Central memory CD8-positive, alpha-beta T cell (primary cell): Measurements from ENCODE around the gene IRF4.

Source experiments
- ATAC-seq: fragments of 150-1000 bp; cut with Tn5 transposase; replicated peaks from 2 replicates; pipeline ENCODE4 v1.10.0; 2022; ENCODE audit warnings: mild to moderate bottlenecking, moderate FRiP score, moderate number of reproducible peaks; ENCODE audit not compliant: poor library complexity, severe bottlenecking; ENCODE audit errors: extremely low read depth
- DNase-seq, 2 donors: peaks; one replicate each; pipeline ENCODE4 v3.0.0; 2021; ENCODE audit warnings: low spot score in 2 of 2
- H3K27ac Mint-ChIP-seq: one replicate; pipeline ENCODE4 v1.8.0; 2022; ENCODE audit warnings: low read depth, mild to moderate bottlenecking, moderate library complexity, mixed read lengths
- H3K27me3 Mint-ChIP-seq: one replicate; pipeline ENCODE4 v1.8.0; 2022; ENCODE audit warnings: mixed read lengths
- H3K36me3 Mint-ChIP-seq: one replicate; pipeline ENCODE4 v1.8.0; 2022; ENCODE audit warnings: mild to moderate bottlenecking, moderate library complexity, mixed read lengths; ENCODE audit not compliant: insufficient read depth
- H3K4me1 Mint-ChIP-seq: one replicate; pipeline ENCODE4 v1.8.0; 2022; ENCODE audit warnings: mixed read lengths
- H3K4me3 Mint-ChIP-seq: one replicate; pipeline ENCODE4 v1.8.0; 2022; ENCODE audit warnings: mild to moderate bottlenecking, moderate library complexity, mixed read lengths
- H3K9me3 Mint-ChIP-seq: one replicate; pipeline ENCODE4 v1.8.0; 2022; ENCODE audit warnings: mixed read lengths

Gene IRF4

DNA sequence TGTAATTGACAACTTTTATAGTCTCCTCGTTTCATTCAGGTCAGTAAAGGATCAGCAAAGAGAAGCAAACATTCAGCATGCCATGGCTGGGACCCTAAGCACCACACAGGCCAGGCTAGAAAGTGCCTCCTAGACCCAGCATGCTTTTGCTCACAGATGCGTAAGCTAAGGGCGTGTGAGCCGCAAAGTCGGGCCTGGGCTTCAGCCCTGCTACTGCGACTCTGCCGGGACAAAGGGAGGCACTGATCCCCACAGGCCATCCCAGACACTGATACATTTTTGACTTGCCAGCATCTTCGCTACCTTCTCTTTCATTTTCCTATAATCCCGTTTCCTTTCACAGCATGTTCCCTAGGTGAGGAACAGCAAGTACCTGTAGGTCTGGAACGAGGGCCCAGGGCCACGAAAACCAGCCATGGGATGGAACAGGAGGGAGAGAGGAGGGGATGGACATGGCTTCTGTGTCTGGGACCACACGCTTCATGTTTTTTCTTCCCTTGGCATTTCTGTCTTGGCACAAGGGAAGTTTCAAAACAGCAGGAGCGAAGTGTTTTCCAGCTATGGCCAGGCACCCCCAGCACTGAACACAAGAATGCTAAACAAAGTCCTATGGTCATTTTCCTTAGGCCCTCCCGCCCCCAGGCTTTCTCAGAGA, 42.6 kb downstream of the IRF4 start:
- no peaks in the 10 kb centered on the region for H3K36me3 Mint-ChIP-seq
- no peaks in the 10 kb centered on the region for H3K9me3 Mint-ChIP-seq
- H3K4me3 Mint-ChIP-seq, result no peak overlapping the region
- ATAC-seq, result no peak
- peaks cover 34% of the 10 kb centered on the region for H3K4me1 Mint-ChIP-seq
- no peak for DNase-seq
- no peaks in the 10 kb centered on the region for H3K27me3 Mint-ChIP-seq
- peak overlapping the region; percentile 51 for H3K27ac Mint-ChIP-seq

DNA sequence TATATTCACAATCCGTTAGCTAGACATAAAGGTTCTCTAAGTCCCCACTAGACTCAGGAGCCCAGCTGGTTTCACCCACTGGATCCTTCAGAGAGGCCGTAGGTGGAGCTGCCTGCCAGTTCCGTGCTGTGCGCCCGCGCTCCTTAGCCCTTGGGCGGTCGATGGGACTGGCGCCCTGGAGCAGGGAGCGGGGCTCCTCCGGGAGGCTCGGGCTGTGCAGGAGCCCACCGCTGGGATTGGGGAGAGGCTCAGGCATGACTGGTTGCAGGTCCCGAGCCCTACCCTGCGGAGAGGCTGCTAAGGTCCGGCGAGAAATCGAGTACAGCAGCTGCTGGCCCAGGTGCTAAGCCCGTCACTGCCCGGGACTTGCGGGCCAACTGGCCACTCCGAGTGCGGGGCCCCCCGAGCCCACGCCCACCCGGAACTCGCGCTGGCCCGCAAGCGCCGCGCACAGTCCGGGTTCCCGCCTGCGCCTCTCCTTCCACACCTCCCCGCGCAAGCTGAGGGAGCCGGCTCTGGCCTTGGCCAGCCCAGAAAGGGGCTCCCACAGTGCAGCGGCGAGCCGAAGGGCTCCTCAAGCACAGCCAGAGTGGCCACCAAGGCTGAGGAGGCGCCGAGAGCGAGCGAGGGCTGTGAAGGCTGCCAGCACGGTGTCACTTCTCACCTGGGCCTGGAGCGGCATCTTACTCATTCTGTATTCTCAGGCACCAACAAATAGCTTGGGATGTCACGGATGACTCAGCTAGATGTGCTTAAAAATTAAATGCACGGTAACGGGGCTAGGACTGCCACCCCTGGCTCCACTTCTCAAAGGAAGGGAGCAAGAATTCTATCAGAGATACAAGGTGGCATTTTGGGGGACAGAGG, 44.1 kb downstream of the IRF4 start:
- Mint-ChIP-seq H3K4me3 (no peak overlapping the region), H3K36me3 (no peaks in the 10 kb centered on the region), H3K27ac (no peak overlapping the region), H3K9me3 (no peaks in the 10 kb centered on the region), H3K4me1 (peaks cover 26% of the 10 kb centered on the region), H3K27me3 (no peaks in the 10 kb centered on the region)
- ATAC-seq (no peak), DNase-seq (no peak)

DNA sequence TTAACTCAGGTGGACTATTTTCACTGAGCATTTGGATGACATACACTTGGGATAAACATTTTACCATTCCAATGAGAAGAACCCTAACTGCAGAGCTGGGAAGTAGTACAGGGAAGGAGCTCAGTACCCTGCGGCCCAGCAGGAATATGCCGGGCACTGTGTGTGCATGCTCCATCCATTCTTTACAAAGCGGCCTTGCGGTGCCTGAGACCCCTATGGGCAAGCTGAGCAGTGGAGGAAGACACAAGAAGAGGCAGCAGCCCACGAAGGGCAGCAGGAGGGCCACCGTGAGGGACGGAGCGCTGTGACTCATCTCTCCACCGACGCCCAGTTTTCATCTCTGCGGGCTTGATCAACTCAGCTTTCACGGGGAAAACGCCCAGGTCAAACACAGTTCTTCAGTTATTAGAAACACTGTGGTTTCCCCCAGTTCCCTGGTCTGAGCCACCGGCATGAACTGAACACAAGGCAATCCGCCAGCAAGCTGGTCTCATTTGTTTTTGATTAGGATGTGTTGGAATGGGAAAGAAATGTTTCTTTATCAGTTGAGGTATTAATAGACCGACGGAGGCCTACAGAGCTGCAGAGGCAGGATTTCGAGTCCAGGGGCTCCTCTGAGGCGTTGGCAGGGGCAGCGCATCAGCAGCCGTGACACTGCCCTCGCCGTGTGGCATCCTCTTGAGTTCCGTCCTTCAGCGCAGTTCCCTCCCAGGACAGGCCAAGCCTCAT, 44.9 kb downstream of the IRF4 start:
- Mint-ChIP-seq H3K4me1 (peaks cover 21% of the 10 kb centered on the region), H3K9me3 (no peaks in the 10 kb centered on the region), H3K36me3 (no peaks in the 10 kb centered on the region), H3K27ac (no peak overlapping the region), H3K27me3 (no peaks in the 10 kb centered on the region), H3K4me3 (no peak overlapping the region)
- ATAC-seq (no peak), DNase-seq (no peak)

DNA sequence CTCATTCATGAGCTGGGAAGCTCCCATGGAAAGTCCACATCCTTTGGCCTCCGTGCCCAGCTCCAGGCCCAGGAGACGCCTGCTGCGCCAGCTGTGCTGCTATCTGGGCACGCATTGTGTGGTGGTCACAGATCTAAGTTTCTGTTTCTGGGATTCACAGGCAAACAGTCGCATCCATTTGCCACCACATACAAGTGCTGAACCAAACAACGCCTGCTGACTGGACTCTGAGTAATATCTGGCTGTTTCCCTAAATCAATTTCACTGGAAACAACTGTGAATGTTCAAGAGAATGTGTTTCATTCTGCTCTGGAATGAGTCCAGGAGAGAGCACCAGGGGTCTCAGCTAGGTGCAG, 45.5 kb downstream of the IRF4 start:
- H3K4me1 Mint-ChIP-seq, result peaks cover 17% of the 10 kb centered on the region
- no peak for ATAC-seq
- DNase-seq, result no peak
- no peaks in the 10 kb centered on the region for H3K27me3 Mint-ChIP-seq
- no peak overlapping the region for H3K4me3 Mint-ChIP-seq
- no peak overlapping the region for H3K27ac Mint-ChIP-seq
- H3K36me3 Mint-ChIP-seq, result no peaks in the 10 kb centered on the region
- no peaks in the 10 kb centered on the region for H3K9me3 Mint-ChIP-seq

DNA sequence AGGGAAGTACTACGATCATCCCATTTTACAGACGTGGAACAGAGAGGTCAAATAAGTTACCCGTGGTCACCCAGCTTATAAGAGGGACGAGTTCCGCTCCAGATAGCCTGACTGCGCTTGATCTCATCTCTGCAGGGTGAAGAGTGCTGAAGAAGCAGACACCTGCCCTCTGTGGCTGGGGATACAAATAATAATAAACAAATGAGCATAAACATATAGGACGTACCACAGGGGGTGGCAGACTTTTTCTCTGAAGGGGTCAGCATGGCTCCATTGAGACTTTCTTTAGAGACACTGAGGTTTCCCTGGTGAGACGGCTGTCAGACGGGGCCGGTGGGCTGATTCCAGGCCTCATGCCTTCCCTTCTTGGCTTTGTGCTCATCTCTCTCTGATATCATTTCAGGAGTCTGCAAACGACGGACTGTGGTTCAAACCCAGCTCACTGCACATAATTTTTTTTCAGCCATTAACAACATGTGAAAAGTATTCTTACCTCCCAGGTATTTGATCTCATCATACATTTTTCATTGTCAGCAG, 47.1 kb downstream of the IRF4 start:
- Mint-ChIP-seq H3K27me3 (no peaks in the 10 kb centered on the region), H3K4me1 (peaks cover 10% of the 10 kb centered on the region), H3K9me3 (no peaks in the 10 kb centered on the region), H3K4me3 (no peak overlapping the region), H3K27ac (no peak overlapping the region), H3K36me3 (no peaks in the 10 kb centered on the region)
- DNase-seq, result no peak
- no peak for ATAC-seq

DNA sequence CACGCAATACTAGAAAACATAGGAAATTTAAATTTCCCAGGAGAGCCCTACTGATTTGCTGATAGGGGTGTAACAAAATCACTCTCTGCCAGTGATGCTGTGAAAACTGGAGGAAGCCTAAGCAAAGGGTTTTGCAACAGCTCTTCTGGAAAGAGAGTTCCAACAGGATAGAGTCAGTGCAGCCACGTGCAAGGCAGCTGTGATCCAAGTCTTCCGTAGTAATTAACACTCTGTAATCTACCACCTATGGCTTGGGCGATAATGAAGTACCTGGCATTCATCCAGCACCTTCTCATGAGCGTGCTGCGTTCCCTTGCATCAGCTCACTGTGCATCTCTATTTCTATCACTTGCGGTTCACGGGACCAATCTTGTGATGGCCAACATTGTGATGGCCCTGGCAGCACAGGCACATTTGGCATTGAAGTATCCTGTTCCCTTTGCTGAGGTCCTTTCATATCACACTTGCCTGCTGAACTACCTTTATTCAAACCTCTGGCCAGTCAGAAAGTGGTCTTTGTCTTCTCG, 48.2 kb downstream of the IRF4 start:
- ATAC-seq, result no peak
- no peak overlapping the region for H3K4me3 Mint-ChIP-seq
- H3K4me1 Mint-ChIP-seq, result peaks cover 9% of the 10 kb centered on the region
- no peak for DNase-seq
- H3K36me3 Mint-ChIP-seq, result no peaks in the 10 kb centered on the region
- H3K9me3 Mint-ChIP-seq, result no peaks in the 10 kb centered on the region
- no peaks in the 10 kb centered on the region for H3K27me3 Mint-ChIP-seq
- H3K27ac Mint-ChIP-seq, result no peak overlapping the region

DNA sequence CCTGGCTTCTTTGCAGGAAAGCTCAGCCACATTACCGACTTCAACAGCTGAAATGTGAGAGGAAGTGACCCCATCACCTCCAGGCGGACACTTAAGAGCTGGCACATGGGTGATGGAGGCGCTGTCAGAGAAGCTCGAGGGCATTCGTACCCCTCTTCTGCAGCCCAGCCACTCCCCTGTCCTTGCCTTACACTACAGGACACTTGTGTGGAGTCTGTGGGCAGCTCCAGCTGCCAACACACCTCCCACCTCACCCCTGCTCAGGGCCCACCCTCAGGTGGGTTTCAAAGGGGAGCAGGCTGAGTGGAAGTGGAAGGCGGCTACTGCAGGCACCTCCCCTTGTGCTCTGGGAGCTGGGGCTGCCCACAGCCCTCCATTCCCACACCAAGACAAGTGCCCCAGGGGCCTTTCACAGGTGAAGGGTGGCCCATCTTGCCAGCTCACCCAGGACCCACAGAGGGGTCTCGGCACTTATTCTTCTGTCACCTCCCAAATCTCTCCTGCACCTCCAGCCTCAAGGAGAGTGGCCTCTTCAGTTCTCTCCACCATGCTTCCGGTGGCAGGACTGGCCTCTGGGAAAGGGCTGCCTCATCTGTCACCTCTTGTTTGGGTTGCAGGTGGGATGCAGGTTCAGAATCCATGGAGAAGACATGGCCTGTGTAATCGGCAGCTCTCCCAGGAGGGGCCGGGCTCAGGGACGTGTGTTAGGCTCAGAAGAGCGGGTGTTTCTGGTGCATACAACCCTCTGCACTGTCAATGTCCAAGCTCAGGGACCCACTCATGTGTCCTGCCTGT, 49.8 kb downstream of the IRF4 start:
- H3K27me3 Mint-ChIP-seq, result no peaks in the 10 kb centered on the region
- H3K4me1 Mint-ChIP-seq, result peaks cover 19% of the 10 kb centered on the region
- DNase-seq (no peak), ATAC-seq (no peak)
- no peaks in the 10 kb centered on the region for H3K9me3 Mint-ChIP-seq
- no peaks in the 10 kb centered on the region for H3K36me3 Mint-ChIP-seq
- H3K27ac Mint-ChIP-seq, result no peak overlapping the region
- H3K4me3 Mint-ChIP-seq, result no peak overlapping the region

DNA sequence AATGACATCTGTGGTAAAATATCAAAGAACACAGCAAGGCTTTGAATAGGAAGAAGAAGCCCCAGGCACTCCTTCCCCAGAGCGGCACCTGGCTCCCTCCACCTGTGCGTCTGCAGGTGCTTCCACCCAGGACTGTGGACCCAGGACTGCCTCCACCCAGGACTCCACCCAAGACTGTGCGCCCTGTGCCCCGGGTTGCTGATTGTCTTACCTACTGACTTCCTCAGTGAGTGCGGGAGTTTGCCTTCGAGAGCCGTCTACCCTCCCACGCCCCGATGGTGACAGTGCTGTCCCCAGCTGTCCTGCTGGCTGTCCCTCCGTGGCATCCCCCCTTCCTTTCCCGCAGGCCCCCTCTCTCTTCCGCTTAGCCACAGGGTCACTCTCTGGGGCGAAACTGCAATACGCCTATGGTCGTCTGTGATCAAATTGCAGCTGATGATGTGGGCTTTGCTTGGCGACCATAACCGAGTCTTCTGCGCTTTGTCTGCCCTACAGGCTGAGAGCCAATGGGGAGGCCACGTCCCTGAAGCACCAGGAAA, 52.1 kb downstream of the IRF4 start:
- Mint-ChIP-seq H3K27me3 (no peaks in the 10 kb centered on the region), H3K27ac (no peak overlapping the region), H3K4me1 (peaks cover 33% of the 10 kb centered on the region), H3K9me3 (no peaks in the 10 kb centered on the region), H3K36me3 (peaks cover 2% of the 10 kb centered on the region), H3K4me3 (no peak overlapping the region)
- DNase-seq (no peak), ATAC-seq (no peak)

DNA sequence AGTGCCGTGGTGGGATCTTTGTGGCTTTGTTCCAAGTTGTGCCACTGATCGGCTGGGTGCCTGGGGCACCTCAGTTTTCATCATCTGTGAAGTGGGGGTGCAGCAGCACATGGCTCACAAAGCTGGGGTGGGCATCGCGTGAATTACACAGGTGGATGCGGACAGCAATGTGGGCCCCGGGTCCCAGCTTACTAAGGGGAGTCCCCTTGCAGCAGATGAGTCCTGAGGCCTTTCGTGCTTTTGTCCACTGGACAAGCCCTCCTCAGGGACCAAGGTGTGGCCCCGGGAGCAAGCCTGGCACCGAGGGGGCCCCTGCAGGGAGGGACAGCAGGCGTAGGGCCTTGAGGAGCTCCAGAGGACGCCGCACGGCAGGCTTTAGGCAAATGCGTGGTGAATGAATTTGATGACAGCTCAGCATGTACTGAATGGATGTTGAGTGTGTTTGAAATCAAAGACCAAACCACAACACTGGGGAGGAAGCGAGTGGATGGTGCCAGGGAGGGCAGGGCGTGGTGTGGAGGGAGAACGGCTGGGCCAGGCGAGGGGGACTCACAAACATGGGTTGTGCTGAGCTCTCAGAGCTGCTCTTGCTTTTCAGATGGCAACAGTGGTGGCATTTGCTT, 53.2 kb downstream of the IRF4 start:
- H3K4me3 Mint-ChIP-seq, result peak overlapping the region; percentile 68
- H3K27ac Mint-ChIP-seq, result peak overlapping the region; percentile 79
- ATAC-seq (peak; percentile 68), DNase-seq (no peak)
- H3K9me3 Mint-ChIP-seq, result no peaks in the 10 kb centered on the region
- no peaks in the 10 kb centered on the region for H3K27me3 Mint-ChIP-seq
- H3K4me1 Mint-ChIP-seq, result peaks cover 33% of the 10 kb centered on the region
- H3K36me3 Mint-ChIP-seq, result peaks cover 2% of the 10 kb centered on the region

DNA sequence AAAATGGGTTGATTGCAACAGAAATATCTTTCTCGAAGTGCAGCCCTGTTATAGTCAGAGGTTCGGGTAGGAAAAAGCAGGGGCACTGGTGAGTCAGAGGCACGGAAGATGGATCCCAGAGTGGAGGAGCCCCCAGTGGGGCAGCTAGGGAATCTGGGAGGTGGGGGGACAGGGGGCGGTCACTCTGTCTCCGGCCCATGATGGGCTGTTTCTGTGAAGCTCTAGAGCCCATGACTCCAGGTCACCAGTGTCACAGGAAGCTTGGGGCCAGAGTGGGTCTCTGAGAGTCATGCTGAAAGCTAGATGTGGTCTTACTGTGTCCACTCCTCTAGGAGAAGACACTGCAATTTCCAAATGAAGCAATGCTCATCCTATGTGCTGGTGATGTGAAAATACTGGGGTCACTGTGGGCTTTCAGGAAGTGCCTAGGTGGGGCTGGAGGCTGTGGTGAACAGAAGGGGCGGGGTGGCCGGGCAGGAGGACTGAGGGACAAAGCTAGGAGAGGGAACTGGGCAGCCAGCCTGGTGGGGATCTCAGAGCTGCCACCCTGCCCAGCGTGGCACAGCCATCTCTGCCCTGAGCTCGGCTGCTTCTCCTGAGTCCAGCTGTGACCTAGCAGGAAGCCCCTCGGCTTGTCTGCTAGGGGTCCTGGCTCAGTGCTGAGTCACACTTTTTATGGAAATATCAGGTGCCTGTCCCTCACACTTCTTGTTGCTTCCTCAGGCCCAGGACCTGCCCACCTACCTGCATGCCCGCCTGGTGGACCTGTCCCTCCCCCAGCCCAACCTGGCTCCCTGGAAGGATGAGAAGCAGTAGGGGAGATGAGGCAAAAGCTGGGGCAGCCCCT, 54.2 kb downstream of the IRF4 start:
- Mint-ChIP-seq H3K4me1 (peaks cover 33% of the 10 kb centered on the region), H3K27ac (peak overlapping the region; percentile 79), H3K9me3 (no peaks in the 10 kb centered on the region)

More for the DNA sequence above, 54.2 kb downstream of the IRF4 start:
- H3K27me3 Mint-ChIP-seq, result no peaks in the 10 kb centered on the region
- H3K36me3 Mint-ChIP-seq, result peaks cover 2% of the 10 kb centered on the region
- peak overlapping the region; percentile 68 for H3K4me3 Mint-ChIP-seq
- DNase-seq (no peak), ATAC-seq (no peak)
